GM12892 (cell line): ENCODE data around the gene ADGRL3.

Experiments
- DNase-seq: peaks from one replicate; pipeline ENCODE4 v3.0.0; 2011; ENCODE audit not compliant: insufficient read length
- FAIRE-seq: peaks from 2 replicates; lab custom pipeline; 2011; peaks lifted over from hg19 to GRCh38; lab: Jason Lieb, UNC
- POLR2A ChIP-seq: IDR thresholded peaks from 2 replicates; pipeline ENCODE4 v1.6.1; 2011; ENCODE audit warnings: low read depth, low read length, control low read depth
- POLR2AphosphoS5 ChIP-seq: IDR thresholded peaks from 2 replicates; pipeline ENCODE4 v1.6.1; 2011; ENCODE audit warnings: low read depth, low read length, control low read depth
- TAF1 ChIP-seq: IDR thresholded peaks from 2 replicates; pipeline ENCODE4 v1.6.1; 2011; ENCODE audit warnings: low read depth, mild to moderate bottlenecking, control low read depth, low read length, borderline replicate concordance

Gene ADGRL3

DNA sequence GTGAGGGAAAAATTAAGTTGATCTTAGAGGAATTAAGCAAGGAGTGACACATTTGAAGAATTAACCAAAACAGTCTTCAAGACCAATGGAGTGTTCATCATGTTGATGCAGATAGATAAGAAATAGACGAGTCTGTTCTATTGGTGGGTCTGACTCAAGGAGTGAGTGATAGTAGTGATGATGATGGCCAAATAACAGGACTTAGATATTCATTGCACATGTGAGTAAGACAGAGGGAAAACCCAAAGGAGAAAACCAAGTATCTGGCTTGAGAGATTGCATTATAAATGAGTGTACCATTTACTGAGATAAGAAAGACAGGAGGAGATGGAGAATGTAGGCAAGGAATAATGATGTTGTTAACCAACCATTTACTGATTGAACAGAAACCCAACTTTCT is 321.3 kb downstream of the ADGRL3 start:
- TF ChIP-seq POLR2AphosphoS5 (no peak), TAF1 (no peak), POLR2A (no peak)
- DNase-seq = no peak
- FAIRE-seq = no peak

DNA sequence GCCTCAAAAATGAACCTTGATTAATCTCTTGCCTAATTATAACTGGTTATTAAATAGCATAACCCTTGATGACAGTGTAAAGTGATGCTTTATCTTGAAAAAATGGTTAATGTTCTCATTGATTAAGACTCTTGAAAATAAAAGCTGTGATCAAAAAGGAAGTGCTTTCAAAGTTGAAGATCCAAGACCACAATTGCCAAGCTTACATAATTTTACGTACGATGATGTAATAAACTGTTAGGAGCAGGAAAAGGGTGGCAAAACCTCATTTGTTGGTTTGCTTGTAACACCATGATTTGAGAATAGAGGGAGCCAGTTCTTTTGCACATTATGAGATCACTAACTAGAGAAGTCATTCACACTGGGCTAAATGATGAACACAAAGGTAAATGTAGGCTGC is 322.2 kb downstream of the ADGRL3 start:
- DNase-seq (no peak), FAIRE-seq (no peak)
- TF ChIP-seq TAF1 (no peak), POLR2A (no peak), POLR2AphosphoS5 (no peak)

DNA sequence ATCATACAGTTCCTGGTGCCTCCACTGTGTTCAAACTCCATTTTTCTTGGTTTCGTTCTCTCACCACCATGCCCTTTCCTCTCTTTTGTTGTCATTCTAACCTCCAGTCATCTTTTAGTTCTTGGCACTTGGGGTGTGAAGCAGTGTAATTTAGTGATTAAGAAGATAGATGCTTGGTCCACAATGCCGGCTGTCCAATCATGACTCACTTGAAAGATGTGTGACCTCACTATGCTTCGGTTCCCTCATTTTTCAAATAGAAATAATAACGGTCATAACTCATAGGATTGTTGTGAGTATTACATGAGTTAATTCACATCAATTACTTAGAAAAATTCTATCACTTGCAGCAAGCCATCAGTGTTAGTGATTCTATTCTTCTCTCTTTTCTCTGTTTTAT is 327.8 kb downstream of the ADGRL3 start:
- DNase-seq (no peak), FAIRE-seq (no peak)
- no peak for TF ChIP-seq POLR2AphosphoS5
- no peak for TF ChIP-seq TAF1
- TF ChIP-seq POLR2A = no peak

DNA sequence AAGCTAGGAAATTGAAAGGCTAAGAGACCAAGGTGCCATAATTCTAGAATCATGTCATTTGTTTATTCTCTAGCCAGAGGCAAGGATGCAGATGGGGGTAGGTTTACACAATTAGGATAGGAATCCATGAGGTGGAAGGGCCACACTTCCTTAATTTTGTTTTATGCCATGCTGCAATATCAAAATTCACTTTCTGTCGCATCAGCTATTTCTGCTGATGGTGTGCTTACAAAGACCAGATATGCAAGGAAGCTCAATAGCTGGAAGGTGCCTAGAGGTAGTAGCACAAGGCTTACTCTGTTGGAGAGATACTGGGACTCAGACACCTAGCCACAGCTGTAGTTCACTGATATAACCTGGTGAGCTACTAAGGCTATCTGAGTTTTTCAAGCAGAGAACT is 328.5 kb downstream of the ADGRL3 start:
- DNase-seq (no peak), FAIRE-seq (no peak)
- TF ChIP-seq POLR2AphosphoS5 = no peak
- no peak for TF ChIP-seq POLR2A
- TF ChIP-seq TAF1 = no peak

DNA sequence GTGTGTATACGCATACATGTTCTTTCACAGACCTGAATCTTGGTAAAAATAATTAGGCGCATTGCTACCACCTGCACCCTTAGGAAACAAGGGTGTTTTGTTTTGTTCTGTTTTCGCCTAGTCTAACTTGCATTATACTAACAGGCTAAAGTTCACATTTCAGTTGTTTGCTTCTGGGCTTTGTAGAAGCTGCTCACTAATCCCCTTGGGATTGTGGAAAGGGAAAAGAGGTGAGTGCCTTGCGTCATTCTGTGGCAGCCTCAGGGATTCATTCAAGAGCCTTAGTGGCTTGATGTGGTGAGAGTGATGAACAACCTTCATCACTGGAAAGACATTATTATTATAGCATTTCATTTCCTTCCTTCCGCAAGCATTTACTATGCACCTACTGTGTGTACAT is 331.1 kb downstream of the ADGRL3 start:
- DNase-seq (no peak), FAIRE-seq (no peak)
- TF ChIP-seq POLR2A (no peak), POLR2AphosphoS5 (no peak), TAF1 (no peak)

DNA sequence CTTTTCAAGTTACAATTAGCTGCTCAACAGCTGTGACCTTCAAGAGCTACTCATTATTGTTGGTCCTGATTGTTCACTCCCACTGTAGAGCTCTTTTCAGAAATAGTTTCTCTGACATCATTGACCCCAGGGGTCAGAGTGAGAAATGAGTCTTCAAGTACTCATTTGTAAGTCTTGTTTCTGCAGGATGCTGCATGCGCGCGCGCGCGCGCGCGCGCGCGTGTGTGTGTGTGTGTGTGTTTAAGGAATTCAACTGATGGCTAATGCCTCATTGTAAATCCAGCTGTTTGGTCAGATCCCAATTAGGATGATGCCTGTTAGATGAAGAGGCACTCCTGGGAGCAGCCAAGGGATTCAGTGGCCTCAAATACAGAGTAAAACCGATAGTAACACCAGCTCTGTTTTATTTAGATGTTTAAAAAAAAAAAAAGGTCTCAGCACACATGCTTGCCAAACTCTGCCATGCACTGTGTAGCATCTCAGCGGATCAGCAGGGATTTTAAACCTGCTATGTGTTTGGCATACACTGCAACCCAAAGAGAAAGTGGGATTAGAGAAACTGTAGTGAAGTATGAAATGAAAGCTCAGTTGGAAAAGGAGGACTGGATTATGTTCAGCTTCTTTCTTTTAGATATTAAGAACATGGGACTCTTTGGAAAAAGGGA is 332.3 kb downstream of the ADGRL3 start:
- DNase-seq = no peak
- FAIRE-seq = no peak
- TF ChIP-seq POLR2A (no peak), TAF1 (no peak), POLR2AphosphoS5 (no peak)

DNA sequence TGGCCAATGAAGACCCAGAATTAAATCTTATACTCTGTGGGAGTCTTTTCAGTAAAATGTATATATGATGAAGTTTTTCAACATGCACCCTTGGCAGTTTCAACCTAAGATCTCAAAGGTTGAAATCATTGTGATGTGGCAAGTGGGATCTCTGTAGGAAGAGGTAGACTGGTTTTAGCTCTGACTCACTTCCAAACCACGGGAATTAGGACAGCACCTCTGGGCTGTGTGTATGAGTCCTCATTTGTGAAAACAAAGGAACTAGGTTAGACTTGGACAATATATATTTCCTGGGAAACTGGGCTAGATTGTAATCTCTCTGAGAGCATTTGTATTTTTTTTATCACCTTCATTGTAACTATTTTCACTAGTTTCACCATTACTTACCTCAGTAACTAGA is 333.0 kb downstream of the ADGRL3 start:
- TF ChIP-seq POLR2AphosphoS5 = no peak
- TF ChIP-seq TAF1 = no peak
- TF ChIP-seq POLR2A = no peak
- no peak for DNase-seq
- FAIRE-seq = no peak

DNA sequence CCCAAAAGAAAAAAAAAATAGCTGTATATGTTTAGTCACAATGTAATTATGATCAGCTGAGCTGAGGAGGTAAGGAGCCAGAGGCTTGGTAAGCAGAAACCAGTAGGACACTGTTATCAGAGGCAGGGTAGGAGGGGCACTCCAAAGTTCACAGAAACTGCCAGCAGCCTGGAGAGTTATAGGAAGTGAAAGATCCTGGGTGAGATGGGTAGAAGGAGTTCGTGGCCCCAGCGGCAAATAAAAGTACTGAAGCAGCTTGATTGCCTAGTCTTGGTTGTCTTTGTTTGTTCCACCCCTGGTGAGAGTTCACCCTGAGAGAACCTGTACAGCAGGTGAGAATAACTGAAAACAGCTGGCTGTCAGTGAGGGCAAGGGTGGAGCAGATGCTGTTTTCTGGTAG is 340.8 kb downstream of the ADGRL3 start:
- TF ChIP-seq TAF1 (no peak), POLR2A (no peak), POLR2AphosphoS5 (no peak)
- DNase-seq = no peak
- no peak for FAIRE-seq

DNA sequence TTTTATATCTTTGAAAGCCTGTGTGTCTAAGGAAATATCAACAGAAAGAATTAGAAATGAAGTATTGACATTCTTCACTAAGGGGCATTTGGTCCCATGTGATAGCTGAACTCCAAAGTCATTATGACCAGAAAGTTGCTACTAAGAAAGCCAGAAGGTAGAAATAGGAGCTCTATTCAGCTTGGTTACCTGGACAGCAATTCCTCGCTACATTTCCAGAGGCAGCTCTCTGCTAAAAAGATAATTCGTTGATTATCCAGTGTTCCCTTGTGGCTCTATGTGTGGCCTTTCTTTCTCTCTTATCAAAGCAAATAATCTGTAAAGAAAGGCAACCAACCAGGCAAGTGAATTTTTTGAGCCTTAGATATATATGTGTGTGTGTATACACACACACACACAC is 341.3 kb downstream of the ADGRL3 start:
- TF ChIP-seq POLR2A = no peak
- TF ChIP-seq POLR2AphosphoS5 = no peak
- no peak for TF ChIP-seq TAF1
- no peak for FAIRE-seq
- no peak for DNase-seq

DNA sequence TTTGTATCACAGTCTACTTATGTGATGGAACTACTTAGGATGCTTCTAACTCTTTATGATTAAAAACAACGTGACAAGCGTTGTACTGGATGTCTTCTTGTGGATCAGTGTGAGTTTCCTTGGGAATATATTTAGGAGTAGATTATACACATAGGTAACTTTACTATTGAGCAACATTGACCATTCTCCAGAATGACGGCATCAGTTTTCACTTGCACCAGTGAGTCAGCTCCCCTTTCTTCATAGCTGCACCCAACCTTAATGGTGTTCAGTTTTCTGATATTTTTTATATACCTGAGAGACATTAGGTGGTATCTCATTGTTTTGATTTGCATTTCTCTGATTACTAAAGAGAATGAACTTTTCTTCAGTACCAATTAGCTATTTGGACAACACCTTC is 343.9 kb downstream of the ADGRL3 start:
- DNase-seq = no peak
- no peak for FAIRE-seq
- TF ChIP-seq POLR2AphosphoS5 (no peak), POLR2A (no peak), TAF1 (no peak)

DNA sequence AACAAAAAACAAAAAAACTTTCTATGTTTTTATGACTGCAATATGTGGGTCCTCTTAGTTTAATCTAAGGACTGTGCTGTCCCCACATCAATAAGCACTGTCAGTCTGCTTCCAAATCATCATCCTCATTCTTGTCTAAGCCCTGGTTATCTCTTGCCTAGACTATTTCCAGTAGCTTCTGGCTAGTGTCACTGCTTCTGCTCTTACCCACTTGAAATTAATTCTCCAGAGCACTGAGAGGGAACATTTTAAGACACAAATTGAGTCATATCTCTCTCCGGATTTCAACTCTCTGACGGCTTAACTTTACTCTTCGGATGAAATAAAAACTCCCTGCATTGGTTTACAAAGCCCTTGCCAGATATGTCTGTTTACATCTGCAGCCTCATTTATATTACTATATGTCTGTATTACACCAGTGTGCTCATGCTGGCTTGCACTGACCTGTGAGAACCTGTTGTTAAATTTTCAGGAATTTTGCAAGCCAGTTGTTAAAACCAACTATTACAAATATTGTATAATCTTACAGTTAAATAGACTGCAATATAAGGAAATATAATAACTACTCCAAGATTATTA is 345.9 kb downstream of the ADGRL3 start:
- TF ChIP-seq POLR2AphosphoS5 = no peak
- TF ChIP-seq TAF1 = no peak
- no peak for TF ChIP-seq POLR2A
- DNase-seq (no peak), FAIRE-seq (no peak)

DNA sequence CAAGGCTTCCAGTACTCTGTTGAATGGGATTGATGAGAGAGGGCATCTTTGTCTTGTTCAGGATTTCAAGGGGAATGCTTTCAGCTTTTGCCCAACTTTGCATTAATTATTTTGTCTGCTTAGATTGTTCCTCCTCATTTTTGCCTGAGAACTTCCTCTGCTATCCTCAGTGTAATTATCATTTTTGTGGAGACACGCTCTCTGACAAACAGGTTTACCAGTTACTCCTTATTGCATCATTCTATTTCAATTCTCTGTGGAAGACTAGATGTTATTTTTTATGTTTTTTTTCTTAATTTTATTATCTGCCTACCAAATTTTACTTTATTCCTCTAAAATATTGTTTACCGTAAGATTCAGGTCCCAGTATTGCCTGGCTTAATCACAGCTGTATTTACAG is 349.2 kb downstream of the ADGRL3 start:
- no peak for TF ChIP-seq POLR2A
- no peak for TF ChIP-seq TAF1
- TF ChIP-seq POLR2AphosphoS5 = no peak
- DNase-seq (no peak), FAIRE-seq (no peak)
